ENCODE results near the gene FBN3.
"Not testable (repeated sequence)": the region's sequence is repeated elsewhere in the genome, so short reads cannot be mapped to it uniquely, and the experiment has no call there.

The FBN3 gene

DNA sequence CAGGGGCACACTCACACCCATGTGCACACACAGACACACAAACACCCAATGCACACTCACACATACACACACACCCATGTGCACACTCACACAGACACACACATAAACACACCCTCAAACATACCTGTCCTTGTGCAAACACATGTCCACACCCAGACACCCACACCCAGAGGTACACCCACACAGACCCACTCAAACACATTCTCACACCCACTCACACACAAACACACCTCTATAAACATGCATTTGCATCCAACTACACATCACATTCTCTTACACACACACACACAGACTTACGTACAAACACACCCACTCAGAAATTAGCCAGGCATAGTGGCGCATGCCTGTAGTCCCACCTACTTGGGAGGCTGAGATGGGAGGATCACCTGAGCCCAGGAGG is 31.4 kb downstream of the FBN3 start:
- DNase-seq (ENCODE audit: low spot score): no peak

DNA sequence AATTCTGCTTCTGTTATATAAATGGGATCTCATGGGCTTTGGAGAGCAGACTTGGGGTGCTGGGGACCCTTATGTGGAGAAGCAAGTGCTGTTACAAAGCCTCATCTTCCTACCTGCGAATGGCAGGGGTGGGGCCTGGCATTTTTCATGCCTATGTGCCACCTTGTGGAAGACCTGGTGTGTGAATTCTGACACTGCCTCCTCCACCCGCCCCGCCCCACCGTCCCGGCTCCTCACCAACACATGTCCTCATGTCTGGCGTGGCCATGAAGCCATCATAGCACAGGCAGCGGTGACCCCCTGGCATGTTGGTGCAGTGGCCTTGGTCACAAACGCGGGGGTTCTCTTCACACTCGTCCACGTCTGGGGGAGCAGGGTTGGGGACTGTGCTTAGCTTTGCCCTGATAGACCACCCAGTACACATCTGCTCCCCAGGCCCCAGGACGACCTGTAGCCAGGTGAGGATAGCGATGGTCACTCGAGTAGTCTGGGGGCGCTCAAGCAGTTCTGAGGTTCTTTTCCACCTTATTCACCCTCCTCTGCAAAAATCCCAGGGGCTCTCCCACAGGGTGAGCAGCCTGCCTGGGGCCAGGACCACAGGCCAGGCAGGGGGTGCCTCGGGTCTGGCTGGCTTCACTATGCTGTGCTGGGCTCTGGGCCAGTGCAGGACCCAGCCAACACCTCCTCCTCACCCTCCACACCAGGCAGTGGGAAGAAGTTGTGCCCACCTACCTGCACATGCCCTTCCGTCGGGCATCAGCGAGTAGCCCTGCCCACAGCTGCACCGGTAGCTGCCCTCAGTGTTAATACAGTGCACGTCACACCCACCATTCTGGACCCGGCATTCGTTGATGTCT is 32.7 kb downstream of the FBN3 start:
- DNase-seq (ENCODE audit: low spot score): no peak

DNA sequence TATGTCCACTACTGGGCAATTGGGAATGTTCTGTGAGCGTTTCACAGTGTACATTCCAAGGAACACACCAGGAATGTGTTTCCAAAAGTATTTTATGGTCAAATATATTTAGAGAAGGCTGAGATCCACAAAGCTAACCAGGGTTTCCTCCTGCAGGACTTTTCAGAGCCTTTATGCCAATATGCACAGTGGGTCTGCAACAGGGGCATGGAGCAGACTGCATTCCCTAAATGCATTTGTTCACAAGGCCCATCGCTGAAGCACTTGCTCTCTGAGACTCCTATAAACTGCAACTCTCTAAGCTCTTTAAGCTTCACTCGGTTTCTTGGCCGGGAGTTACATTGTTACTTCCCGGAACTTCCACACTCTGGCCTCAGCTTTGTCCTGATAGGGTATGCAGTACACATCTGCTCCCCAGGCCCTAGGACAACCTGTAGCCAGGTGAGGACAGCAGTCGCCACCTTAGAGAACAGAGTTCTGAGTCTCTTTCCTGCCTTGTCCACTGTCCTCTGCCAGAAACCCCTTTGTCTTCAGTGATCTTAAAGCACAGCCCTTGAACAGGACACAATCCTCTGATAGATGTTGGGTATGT is 33.5 kb downstream of the FBN3 start:
- no peak for DNase-seq (ENCODE audit: low spot score)

DNA sequence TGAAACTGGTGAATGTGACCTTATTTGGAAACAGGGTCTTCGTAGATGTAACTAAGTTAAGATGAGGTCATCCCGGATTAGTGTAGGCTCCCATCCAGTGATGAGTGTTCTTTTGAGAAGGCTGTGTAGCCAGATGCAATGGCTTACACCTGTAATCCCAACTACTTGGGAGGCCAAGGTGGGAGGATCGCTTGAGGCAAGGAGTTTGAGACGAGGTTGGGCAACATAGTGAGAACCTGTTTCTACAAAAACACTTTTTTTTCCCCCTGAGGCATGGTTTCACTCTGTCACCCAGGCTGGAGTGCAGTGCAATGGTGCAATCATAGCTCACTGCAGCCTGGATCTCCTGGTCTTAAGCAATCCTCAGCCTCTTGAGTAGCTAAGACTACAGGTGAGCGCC is 36.4 kb downstream of the FBN3 start:
- no peak for DNase-seq (ENCODE audit: low spot score)

DNA sequence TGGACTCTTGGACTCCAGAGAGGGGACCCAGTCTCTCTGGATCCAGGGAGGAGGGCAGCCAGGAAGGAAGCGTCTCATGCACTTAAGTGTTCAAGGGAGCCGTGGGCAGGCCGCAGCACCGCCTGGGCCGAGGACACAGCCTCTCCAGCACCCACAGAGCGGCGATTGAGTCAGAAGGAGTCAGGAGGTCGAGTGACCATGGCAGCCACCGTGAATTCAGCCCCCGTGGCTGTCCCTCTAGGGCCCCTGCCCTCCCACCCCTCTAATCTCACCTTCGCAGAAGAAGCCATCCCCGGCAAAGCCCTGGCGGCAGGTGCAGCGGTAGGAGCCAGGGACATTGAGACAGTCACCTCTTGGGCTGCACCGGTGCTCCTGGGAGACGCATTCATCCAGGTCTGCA is 38.0 kb downstream of the FBN3 start:
- DNase-seq (ENCODE audit: low spot score): no peak

DNA sequence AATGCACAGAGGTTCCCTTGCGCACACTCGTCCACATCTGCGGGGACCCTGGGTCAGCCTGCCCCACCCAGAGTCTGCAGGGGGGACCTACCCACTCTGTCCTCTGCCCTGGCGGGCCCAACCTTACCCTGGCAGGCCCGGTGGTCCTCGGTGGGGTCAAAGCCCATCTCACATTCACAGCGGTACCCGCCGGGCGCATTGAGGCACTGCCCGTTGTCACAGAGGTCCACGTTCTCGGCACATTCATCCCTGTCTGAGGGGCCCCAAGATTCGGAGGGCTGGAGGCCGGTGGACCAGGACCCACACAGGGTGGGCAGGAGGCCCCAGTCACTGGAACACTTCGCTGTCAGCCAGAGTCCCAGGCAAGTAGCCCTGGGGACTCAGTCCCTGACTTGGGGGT is 38.5 kb downstream of the FBN3 start:
- DNase-seq (ENCODE audit: low spot score): no peak

DNA sequence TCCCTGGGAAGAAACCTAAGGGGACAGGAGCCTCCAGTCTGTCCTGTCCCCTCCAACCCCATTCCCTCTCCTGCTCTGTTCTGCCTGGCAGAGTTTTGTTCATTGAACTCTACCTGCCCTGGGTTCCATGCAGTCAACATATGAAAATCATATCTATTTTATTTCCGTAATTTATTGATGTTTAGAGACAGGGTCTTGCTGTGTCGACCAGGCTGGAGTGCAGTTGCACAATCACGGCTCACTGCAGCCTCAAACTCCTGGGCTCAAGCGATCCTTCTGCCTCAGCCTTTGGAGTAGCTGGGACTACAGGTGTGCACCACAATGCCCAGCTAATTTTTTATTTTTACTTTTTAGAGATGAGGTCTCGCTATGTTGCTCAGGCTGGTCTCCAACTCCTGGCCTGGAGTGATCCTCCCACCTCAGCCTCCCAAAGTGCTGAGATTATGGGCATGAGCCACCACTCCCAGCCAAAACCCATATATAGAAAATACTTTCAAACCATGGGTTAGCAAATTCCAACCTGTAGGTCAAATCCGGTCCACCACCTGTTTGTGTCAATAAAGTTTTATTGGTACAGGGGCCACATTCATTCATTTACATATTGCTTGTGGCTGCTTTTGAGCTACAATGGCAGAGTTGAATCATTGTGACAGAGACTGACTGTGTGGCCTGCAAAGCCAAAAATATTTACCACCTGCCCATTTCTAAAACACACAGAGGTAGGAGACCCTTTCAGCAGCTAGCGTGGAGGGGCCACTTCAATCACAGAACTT is 39.3 kb downstream of the FBN3 start:
- DNase-seq (ENCODE audit: low spot score): no peak

DNA sequence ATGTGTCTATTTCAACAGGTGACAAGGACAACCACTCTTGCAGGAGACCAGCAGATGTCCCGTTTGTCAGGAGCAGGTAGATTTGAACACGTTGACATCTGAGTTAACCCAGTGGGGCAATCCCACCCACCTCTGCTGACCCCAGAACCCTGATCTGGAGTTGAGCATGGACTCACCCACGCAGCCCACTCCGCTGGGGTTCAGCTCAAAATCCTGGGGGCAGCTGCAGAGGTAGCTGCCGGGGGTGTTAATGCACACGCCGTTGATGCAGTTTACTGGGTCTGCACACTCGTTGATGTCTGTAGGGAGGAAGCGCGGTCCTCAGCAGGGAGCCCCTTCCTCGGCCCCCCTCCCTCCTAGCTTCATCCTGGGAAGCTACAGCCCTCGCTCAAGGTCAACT is 39.9 kb downstream of the FBN3 start:
- no peak for DNase-seq (ENCODE audit: low spot score)

DNA sequence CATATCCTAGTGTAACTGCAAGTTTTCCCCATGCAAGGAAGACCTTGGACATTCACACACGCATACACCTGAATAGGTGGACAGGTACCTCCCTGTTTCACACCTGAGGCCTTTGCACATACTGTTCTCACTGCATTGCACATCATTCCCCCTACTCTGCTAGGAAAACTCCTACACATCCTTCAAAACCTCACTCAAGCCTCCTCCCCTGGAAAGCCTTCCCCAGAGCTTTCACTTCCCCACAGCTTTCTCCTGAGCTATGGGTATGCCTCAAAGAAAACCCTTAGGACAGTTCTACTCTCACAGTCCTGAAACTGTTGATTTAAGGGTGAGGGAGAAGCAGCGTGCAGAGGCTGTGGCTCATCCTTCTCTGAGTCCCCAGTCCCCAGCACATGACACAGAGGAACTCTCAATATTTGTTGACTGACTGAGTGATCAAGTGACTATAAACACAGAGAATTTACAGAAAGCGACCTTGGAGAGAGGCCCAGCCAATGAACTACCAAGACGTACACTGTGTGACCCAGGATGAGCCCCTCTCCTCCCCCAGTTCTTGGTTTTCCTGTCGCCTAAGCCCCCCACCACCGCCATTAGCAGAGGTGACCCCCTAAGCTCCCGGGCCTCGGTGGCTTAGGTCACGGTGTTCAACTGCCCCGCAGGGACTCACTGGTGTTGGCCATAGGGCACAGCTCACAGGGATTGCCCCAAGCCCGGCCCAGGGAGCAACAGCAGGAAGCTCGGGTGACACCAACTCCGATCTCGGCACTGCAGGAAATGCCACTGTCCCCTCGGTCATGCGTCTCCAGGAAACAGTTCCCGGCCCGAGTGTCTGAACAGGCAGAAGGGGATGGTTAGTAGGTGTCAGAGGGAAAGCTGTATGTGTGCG is 40.6 kb downstream of the FBN3 start:
- DNase-seq (ENCODE audit: low spot score): no peak

DNA sequence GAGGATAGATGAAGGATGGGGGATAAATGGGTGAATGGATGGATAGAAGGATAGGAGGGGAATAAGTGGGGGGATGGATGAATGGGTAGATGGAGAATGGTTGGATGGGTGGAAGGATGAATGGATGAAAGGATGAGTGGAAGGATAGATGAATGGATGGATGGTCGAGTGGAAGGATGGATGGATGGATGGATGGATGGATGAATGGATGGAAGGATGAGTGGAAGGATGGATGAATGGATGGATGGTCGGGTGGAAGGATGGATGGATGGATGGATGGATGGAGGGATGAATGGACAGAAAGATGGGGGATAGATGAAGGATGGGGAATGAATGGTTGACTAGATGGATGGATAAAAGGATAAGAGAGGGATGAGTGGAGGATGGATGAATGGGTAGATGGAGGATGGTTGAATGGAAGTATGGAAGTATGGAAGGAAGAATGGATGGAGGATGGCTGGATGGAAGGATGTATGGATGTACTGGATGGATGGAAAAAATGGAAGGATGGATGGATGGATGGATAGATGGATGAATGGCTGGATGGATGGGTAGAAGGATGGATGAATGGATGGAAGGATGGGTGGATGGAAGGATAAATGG is 42.0 kb downstream of the FBN3 start:
- DNase-seq (ENCODE audit: low spot score): no peak

DNA sequence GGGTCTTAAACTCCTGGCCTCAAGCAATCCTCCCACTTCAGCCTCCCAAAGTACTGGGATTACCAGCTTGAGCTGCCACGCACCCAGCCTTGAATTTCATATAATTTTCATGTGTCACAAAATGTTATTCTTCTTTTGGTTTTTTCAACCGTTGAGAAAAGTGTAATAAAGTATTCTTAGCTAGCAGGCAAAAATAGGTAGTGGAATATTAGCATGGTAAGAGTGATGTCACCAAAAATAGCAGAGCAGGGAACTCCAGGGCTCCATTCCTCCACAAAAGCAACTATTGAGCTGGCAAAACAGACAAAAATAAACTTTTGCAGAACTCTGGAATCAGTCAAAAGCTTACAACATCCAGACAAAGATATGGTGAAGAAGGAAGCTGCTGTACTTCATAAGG is 43.9 kb downstream of the FBN3 start:
- no peak for DNase-seq (ENCODE audit: low spot score)

DNA sequence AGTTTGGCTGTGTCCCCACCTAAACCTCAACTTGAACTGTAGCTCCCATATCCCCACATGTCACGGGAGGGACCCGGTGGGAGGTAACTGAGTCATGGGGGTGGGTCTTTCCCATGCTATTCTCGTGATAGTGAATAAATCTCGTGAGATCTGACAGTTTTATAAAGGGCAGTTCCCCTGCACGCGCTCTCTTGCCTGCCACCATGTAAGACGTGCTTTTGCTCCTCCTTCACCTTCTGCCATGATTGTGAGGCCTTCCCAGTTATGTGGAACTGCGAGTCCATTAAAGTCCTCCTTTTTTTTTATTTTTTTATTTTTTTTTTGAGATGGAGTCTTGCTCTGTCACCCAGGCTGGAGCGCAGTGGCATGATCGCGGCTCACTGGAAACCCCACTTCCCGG is 47.5 kb downstream of the FBN3 start:
- DNase-seq (ENCODE audit: low spot score): not testable (repeated sequence)

DNA sequence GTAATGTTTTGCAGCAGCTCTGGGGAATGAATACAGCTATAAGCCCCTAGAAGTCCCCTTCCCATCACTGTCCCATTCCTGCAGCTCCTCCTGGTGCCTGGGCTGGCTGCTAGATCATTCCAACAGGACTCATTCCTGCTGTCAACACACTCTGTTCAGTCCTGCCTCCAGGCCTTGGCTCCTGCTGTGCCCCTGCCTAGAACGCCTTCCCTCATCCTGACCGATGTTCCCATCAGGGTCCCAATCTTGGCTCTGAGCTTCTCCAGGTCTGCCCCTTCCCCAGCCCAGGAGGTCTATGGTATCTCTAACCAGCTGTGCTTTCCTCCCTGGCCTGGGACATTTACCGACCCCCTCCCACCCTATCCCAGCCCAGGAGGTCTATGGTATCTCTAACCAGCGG is 48.1 kb downstream of the FBN3 start:
- DNase-seq (ENCODE audit: low spot score): no peak

DNA sequence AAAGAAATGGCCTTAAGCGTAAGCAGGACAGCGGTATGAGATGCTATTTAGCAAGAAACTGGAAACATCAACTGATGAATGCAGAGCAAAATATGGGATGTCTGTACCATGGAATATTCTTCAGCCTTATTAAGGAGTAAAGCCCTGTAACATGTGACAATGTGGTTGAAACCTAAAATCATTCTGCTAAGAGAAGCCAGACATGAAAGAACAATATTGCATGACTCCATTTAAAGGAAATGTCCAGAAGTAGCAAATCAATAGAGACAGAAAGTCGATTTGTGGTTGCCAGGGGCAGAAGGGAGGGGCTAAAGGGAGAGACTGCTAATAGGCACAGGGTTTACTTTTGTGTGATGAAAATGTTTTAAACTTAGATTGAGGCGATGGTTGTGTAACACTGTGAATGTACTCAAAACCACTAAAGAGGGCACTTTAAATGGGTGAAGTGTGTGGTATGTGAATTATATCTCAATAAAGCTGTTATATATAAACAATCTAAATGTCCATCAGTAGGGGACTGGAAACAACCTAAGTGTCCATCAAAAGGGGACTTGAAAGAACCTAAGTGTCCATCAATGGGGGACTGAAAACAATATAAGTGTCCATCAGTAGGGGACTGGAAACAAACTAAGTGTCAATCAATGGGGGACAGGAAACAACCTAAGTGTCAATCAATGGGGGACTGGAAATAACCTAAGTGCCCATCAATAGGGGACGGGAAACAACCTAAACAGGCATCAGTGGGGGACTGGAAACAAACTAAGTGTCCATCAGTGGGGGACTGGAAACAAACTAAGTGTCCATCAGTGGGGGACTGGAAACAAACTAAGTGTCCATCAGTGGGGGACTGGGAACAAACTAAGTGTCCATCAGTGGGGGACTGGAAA is 51.5 kb downstream of the FBN3 start:
- DNase-seq (ENCODE audit: low spot score): no peak

DNA sequence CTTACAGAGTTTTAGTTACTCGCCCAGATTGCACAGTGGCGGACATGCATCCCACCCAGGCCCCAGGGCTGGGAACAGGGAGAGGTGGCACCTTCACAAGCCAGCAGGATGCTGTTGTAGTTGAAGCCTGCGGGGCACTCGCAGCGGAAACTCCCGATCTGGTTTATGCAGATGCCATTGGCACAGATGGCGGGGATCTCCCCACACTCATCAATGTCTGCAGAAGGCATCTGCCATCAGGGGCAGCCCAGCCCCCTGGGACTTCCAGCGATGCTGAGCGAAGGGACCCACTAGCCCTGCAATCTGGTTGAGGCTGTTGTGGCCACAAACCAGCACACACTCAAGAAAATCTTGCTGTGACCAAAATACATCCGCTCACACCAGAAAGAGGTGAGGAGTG is 52.2 kb downstream of the FBN3 start:
- DNase-seq (ENCODE audit: low spot score): no peak

DNA sequence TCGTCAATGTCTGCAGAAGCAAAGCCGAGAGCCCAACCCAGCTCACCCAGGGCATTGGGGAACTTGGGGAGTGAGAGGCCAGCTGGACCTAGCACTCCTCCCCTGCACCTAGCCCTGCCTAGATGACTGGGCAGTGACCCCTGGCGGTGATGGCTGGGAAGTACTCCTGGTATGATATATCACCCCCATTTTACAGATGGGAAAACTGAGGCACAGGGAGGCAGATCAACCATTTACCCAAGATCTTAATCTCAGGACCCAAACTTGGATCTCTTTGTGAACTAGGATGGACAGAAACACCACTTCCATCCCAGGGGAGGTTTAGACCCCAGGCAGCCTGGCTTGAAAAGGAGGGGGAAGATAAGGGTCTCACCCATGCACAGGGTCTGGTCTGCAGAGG is 53.3 kb downstream of the FBN3 start:
- no peak for DNase-seq (ENCODE audit: low spot score)

DNA sequence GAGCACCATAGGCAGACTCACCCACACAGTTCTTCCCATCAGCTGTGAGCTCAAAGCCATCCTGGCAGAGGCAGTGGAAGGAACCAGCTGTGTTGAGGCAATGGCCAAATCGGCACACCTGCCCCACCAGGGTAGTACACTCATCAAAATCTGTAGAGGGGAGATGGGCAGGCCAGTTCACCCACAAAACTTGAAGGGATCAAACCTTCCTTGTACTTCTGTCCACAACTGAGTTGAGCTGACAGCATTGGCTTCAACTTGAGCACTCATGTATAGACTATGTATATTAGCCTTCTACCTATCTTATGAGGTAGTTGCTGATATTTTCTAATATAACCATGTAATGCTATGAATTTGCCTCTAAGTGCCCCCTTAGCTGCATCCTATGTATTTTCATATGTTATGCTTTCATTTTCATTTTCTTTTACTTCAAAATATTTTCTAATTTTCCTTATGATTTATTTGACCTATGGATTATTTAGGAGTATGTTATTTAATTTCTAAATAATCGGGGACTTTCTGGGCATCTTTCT is 54.0 kb downstream of the FBN3 start:
- DNase-seq (ENCODE audit: low spot score): no peak

DNA sequence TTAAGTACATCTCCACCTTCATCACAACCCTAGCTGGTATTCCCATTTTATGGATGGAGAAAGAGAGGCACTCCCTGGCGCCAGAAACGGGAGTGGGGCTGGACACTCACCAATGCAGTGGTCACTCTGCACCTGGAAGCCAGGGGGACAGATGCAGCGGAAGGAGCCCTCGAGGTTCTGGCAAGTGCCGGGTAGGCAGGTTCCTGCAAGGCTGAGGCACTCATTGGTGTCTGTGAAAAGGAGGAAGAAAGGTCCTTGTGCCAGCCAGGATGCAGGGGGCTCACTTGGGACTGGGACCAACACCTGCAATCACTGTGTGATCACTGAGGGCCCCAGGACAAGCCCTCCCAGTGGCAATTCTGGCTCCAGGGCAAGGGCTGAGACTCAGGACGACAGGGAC is 55.1 kb downstream of the FBN3 start:
- DNase-seq (ENCODE audit: low spot score): no peak

DNA sequence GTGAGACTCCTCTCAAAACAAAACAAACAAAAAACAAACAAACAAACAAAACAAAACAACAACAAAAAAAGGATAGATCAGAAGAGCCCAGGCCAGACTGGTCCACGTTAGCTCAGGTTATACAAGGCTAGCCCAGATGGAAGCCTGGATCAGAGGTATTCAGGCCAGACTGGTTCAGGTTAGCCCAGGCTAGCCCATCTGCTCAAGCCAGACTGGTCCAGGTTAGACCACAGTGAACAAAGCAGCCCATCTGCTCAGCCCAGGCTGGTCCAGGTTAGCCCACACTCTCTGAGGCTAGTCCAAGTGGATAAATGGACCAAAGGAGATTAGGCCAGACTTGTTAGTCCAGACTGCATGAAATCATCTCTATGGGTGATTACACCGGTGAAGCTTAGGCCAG is 55.7 kb downstream of the FBN3 start:
- no peak for DNase-seq (ENCODE audit: low spot score)

DNA sequence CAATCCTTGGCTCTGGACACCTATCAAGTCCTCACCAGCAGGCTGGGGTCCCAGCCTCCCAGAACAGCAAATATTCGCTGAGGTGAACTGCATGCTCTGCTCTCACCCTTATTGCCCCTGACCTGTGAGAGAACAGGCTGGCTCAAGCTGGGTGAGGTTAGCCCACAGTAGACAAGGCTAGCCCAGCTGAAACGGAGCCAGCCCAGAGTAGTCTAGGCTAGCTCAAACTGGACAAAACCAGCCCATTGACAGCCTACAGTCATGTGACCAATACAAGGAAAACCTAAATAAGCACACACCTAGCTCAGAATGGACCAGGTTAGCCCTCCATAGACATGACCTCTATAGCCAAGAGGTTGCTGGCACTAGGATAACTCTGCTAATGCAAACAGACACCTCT is 58.4 kb downstream of the FBN3 start:
- no peak for DNase-seq (ENCODE audit: low spot score)
